AG09309 (cell line): Measurements from ENCODE around the gene TEX28.

Experiments
- DNase-seq: peaks from one replicate; pipeline ENCODE4 v3.0.0-alpha.2; 2010; ENCODE audit warnings: low read depth
- H3K4me3 ChIP-seq: 2 replicates; pipeline ENCODE4 v1.5.1; 2011; ENCODE audit warnings: mild to moderate bottlenecking, low read depth, low read length, moderate library complexity; ENCODE audit not compliant: control insufficient read depth
- TF ChIP-seq, protein P1 (sequence below): IDR thresholded peaks from 2 replicates; pipeline ENCODE4 v1.5.1; 2011; ENCODE audit warnings: mild to moderate bottlenecking, low read depth, low read length, inconsistent platforms; ENCODE audit not compliant: insufficient read depth, control insufficient read depth; ENCODE audit errors: missing control alignments

The TEX28 gene

DNA sequence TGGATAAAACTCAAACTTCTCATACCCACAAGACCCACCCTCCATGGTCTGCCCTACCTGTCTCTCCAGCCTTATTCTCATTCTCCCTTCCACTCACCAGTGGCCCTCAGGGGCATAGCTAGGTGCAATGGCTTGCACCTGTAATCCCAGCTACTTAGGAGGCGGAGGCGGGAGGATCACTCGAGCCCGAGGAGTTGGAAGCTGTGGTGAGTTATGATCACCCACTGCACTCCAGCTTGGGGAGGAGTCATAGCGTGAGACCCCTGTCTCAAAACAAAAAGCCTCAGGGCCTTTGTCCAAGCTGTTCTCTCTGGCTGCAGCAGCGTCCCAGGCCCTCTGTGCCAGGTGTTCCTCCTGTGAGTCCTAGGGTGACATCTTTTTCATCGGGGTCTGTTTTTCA lies 17.2 kb upstream of the TEX28 start:
- no peak for DNase-seq

DNA sequence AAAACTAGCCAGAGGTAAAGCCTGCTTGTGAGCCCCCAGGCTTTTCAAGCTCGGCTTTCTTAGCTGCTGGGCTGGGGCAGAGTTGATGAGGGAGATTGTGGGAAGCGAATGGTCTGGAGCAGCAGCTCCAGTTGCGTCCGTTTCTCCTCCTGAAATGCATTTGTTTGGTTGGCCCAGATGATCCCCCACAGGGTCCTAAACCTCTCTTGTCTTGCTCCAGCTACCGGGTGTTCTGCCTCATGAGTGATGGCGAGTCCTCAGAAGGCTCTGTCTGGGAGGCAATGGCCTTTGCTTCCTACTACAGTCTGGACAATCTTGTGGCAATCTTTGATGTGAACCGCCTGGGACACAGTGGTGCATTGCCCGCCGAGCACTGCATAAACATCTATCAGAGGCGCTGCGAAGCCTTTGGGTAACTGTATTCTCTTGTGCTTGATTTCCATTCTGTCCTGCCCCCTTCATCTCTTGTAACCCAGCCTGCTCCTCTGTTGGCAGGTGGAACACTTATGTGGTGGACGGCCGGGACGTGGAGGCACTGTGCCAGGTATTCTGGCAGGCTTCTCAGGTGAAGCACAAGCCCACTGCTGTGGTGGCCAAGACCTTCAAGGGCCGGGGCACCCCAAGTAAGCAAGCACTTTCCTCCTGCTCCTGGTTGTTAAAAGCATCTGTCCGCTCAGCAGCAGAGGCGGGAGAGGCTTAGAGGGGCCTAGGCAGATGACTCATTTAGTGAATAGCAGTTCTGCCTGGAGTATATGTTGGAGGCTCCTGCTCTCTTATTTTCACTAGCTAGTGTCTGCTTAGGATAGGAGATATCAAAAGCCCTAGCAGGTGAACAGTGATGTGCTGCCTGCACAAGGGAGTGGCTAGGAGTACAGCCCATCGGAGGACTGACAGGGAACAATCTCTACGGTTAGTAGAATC lies 16.0 kb upstream of the TEX28 start:
- H3K4me3 ChIP-seq: no peak overlapping the region
- DNase-seq: no peak
- TF ChIP-seq, protein P1, sequence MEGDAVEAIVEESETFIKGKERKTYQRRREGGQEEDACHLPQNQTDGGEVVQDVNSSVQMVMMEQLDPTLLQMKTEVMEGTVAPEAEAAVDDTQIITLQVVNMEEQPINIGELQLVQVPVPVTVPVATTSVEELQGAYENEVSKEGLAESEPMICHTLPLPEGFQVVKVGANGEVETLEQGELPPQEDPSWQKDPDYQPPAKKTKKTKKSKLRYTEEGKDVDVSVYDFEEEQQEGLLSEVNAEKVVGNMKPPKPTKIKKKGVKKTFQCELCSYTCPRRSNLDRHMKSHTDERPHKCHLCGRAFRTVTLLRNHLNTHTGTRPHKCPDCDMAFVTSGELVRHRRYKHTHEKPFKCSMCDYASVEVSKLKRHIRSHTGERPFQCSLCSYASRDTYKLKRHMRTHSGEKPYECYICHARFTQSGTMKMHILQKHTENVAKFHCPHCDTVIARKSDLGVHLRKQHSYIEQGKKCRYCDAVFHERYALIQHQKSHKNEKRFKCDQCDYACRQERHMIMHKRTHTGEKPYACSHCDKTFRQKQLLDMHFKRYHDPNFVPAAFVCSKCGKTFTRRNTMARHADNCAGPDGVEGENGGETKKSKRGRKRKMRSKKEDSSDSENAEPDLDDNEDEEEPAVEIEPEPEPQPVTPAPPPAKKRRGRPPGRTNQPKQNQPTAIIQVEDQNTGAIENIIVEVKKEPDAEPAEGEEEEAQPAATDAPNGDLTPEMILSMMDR: no peak

More for the DNA sequence above, 17.2 kb upstream of the TEX28 start:
- H3K4me3 ChIP-seq: no peak overlapping the region
- TF ChIP-seq, protein P1: no peak

DNA sequence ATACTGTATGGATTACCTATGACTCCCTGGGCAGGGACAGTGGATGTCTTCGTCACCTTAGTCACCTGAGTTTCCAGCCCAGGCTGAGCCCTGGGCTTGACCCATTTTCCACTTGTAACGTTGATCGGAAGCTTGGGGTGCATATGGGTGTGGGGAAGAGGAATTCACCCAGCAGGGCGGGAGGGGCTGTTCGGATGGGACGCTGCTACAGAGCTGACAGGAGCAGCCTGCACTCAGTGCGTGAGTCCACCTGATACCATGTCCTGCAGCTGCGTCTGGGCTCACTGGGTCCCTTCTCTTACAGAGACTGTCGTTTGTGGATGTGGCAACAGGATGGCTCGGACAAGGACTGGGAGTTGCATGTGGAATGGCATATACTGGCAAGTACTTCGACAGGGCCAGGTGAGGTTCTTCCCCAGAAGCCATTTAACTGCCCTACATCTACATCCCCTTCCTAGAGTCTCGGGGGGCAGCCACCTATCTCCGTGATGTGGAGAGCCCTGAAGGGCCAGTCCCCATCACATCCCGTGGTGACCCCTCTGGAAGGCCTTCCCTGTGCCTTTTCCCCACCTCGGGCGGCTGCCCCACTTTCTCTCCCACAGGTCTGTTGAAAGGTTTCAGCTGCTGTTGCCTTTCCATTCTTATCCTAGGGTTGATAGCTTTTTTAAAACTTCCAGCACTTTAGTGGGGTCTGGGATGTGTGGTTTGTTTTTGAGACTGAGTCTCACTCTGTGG lies 14.3 kb upstream of the TEX28 start:
- no peak overlapping the region for H3K4me3 ChIP-seq
- TF ChIP-seq, protein P1: no peak
- no peak for DNase-seq

DNA sequence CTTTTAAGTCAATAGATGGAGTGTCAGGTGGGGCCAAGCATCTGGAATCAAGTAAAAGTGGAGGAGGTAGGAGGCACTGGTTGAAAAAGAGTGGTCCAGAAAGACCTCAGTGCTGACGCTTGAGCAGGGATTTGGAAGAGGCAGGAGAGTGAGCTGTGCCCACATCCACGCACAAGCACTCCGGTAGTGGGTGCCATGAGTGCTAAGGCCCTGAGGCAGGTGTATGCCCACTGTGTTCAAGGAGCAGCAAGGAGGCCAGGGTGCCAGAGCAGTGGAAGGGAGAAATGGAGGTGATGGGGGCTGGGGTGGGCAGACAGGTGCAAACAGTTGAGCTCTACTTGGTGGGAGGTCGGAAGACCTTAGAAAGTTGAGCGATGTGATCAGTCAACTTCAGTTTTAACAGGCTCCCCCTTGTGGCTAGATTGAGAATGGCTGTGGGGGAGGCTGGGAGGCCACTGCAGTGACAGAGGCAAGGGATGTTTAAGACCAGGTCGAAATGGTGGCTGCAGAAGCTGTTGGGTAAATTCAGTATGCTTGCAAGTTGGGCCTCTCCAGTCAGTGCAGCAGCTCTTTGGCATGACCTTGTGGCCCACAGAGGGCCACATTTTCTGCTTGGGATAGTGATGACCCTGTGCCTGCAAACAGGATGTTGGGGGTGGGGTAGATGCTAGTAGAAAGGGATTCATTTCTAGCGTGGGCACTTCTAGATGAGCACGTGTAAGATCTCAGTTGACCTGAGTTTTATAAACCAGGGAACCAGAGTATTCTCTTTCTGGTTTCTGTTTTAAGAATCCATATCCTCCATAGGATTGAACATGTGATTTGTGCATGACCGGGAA lies 13.4 kb upstream of the TEX28 start:
- no peak for DNase-seq
- H3K4me3 ChIP-seq: no peak overlapping the region
- TF ChIP-seq, protein P1: peak; percentile 69

- TF ChIP-seq, protein P1: no peak
- no peak overlapping the region for H3K4me3 ChIP-seq
- DNase-seq: no peak
These were observed 12.3 kb upstream of the TEX28 start for GRCh38 chrX:154307202-154307601.
